GM18868 (cell line): ENCODE data around the gene SOWAHB.

Experiments
- ATAC-seq: cut with Tn5 transposase; IDR thresholded peaks from one replicate; pipeline ENCODE4 v1.9.1; 2021; ENCODE audit warnings: mild to moderate bottlenecking, moderate library complexity; ENCODE audit not compliant: unreplicated experiment

Gene SOWAHB

DNA sequence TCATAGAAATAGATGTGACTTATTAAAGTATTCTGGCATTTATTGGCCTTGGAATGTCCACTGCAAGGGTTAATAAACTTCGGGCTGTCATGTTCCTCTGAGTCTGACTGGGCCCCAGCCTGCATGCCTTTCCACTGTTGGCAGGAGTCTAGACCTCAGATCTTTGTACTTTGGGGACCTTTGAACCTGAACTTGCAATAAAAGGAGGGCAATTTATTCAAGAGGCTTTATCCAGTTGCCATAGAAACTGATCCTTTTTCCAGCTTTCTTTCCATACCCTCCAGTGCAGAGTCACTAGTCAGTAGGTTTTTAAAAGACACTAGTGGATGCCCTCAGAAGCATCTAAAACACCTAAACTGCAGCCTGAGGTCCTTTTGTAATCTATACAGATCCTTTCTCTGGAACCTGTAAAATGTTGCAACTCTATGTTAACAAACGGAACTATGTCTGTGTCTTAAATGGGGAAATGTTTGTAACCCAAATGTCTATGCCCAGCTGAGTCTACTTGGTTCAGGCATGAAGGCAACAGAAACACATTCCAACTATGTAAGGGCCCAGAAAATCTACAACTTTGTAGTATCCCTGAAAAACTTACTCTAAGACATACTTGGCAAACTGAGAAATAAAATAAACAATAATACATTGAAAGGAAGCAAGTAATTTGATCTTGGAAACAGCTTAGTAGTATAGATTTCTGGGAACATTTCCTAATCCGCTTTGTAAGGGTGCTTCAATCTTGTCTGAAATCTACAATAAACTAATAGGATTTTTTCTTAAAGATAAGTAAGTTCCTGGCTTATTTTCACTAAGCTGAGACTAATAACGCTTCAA is 41.5 kb downstream of the SOWAHB start:
- no peak for ATAC-seq

DNA sequence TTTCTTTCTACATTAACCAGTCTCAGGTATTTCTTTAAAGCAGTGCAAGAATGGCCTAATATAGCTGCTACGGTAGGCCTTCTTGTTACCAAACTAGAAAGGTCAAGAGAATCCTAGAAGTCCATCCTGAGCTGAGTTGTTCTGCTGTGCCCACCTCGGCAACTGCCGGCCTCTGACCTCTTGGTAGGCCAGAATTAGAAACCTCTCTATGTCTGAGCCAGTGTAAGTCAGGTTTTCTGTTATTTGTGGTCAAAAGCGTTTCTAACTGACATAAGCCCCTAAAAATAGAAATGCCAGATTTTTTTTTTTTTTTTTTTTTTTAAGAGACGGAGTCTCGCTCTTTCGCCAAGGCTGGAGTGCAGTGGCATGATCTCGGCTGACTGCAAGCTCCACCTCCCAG is 43.1 kb downstream of the SOWAHB start:
- ATAC-seq: no peak

DNA sequence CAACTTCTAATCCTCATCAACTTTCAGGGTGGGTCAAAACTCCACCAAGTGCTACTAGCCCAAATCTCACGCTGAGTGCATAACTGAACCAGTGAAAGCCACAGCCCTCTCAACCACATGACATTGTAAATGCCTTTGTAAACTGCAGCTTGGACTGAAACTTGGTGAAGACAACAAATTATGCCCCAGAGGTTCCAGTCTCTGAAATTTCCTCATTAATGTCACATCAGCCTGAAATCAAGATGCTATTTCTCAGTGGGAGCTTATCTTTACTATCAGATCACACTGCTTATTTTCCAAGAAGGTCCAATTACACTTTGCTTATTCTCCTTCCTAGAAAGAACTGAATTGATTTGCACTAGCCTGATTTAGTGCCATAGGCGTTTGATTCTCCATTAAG is 46.6 kb downstream of the SOWAHB start:
- no peak for ATAC-seq

DNA sequence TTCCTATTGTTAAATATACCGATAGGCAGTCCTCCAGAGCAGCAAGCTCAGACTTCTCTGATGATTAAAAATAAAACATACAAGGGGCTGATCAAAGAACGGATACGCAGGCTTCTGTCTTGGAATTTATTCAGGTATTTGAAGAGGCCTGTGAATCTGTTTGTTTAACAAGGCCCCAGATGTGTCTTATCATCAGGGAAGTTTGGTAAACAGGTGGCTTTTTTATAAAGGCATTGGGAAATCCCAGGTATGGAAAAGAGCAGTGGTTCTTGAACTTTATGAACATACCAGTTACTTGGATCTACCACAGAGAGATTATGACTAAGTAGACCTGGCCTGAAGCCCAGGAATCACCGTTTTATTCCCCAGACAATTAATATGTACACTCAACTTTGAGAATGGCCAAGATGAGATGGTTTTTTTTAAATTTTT is 47.9 kb downstream of the SOWAHB start:
- ATAC-seq: no peak
